ENCODE measurements around the gene PSD2. TPM values are rescaled to one million over a fixed set of nuclear protein-coding genes. Genes with fewer than 3 reads are reported as not detected.

Gene PSD2
- total RNA-seq, 2 experiments from 2014 or later, result 0.08 TPM; not detected in 1

GRCh38 chr5:139844472-139845145 lies 49.0 kb downstream of the PSD2 start:
- Histone ChIP-seq H3K36me3 (ENCODE audit: insufficient read depth, low read length) (no peaks in the 10 kb centered on the region), H3K27ac (ENCODE audit: low read depth in 1 of 2, low read length in 2 of 2) (no peak overlapping the region), H3K4me3 (ENCODE audit: low read length) (no peak overlapping the region), H3K27me3 (ENCODE audit: control insufficient read depth in 1 of 2, insufficient read depth in 2 of 2, low read length in 2 of 2) (peaks cover 12 to 21% of the 10 kb centered on the region in 2 experiments), H3K9me3 (ENCODE audit: control insufficient read depth in 1 of 2, insufficient read depth in 1 of 2, low read length in 2 of 2) (no peaks in the 10 kb centered on the region), H3K4me1 (ENCODE audit: insufficient read depth, low read length) (peaks cover 15% of the 10 kb centered on the region)
- Mint-ChIP-seq H3K4me3 (peak overlapping the region; percentile 74), H3K36me3 (ENCODE audit: low read depth) (no peaks in the 10 kb centered on the region), H3K27me3 (peaks cover 38% of the 10 kb centered on the region), H3K4me1 (ENCODE audit: low read depth) (peaks cover 17% of the 10 kb centered on the region), H3K9me3 (no peaks in the 10 kb centered on the region), H3K27ac (no peak overlapping the region)
- intact Hi-C loops (cut with DNase I, micrococcal nuclease), result loop anchor here (1.0 to 10.0 kb wide), 5 partner anchors 57 to 550 kb away; partner anchors contain the start of genes CYSTM1 (in 1 of the 2) and MATR3 (in 1 of the 2)
- DNase-seq (peak; percentile 45 to 81 (median 66)), ATAC-seq (ENCODE audit: poor library complexity) (no peak)
- ChIA-PET POLR2A (no interaction called here), CTCF (interaction anchor here (0.8 to 4.0 kb wide), 2 partner anchors 57 to 125 kb away, joined by 3 to 16 read pairs; no protein-coding TSS in a partner anchor)
- peak; percentile 70 for TF ChIP-seq CTCF (IDR thresholded peaks at IDR 0.05)

GRCh38 chr5:139845846-139846681 lies 50.5 kb downstream of the PSD2 start:
- H3K4me3 Mint-ChIP-seq, result peak overlapping the region; percentile 43
- H3K9me3 ChIP-seq (ENCODE audit: control insufficient read depth in 1 of 2, insufficient read depth in 1 of 2, low read length in 2 of 2), result no peaks in the 10 kb centered on the region
- peaks cover 23% of the 10 kb centered on the region for H3K4me1 Mint-ChIP-seq (ENCODE audit: low read depth)
- no peak overlapping the region for H3K27ac ChIP-seq (ENCODE audit: low read depth in 1 of 2, low read length in 2 of 2)
- no peaks in the 10 kb centered on the region for H3K9me3 Mint-ChIP-seq
- H3K4me1 ChIP-seq (ENCODE audit: insufficient read depth, low read length), result peaks cover 15% of the 10 kb centered on the region
- no peaks in the 10 kb centered on the region for H3K36me3 Mint-ChIP-seq (ENCODE audit: low read depth)
- H3K27me3 ChIP-seq (ENCODE audit: control insufficient read depth in 1 of 2, insufficient read depth in 2 of 2, low read length in 2 of 2), result peaks cover 12 to 21% of the 10 kb centered on the region in 2 experiments
- intact Hi-C loops (cut with DNase I, micrococcal nuclease), result loop anchor here (5.0 to 10.0 kb wide), 4 partner anchors 211 to 551 kb away; partner anchors contain the start of genes CYSTM1 (in 1 of the 2) and MATR3 (in 1 of the 2)
- ChIA-PET POLR2A (no interaction called here), CTCF (interaction anchor here (4.0 kb wide), 1 partner anchor 58 kb away, joined by 16 read pairs; no protein-coding TSS in a partner anchor)
- ATAC-seq (ENCODE audit: poor library complexity) (no peak), DNase-seq (no peak)
- H3K27ac Mint-ChIP-seq, result no peak overlapping the region
- H3K4me3 ChIP-seq (ENCODE audit: low read length), result no peak overlapping the region
- no peaks in the 10 kb centered on the region for H3K36me3 ChIP-seq (ENCODE audit: insufficient read depth, low read length)
- H3K27me3 Mint-ChIP-seq, result peaks cover 38% of the 10 kb centered on the region
- TF ChIP-seq CTCF (IDR thresholded peaks at IDR 0.05), result no peak

GRCh38 chr5:139847091-139847490 lies 51.5 kb downstream of the PSD2 start:
- DNase-seq (peak in 1 of 14 experiments; percentile 14), ATAC-seq (ENCODE audit: poor library complexity) (no peak)
- H3K4me1 ChIP-seq (ENCODE audit: insufficient read depth, low read length), result peaks cover 15% of the 10 kb centered on the region
- intact Hi-C loops (cut with DNase I, micrococcal nuclease), result loop anchor here (5.0 to 10.0 kb wide), 4 partner anchors 212 to 552 kb away; partner anchors contain the start of genes CYSTM1 (in 1 of the 2) and MATR3 (in 1 of the 2)
- ChIA-PET POLR2A (interaction anchor here (1.2 kb wide), 1 partner anchor 101 kb away, joined by 3 read pairs; no protein-coding TSS in a partner anchor), CTCF (interaction anchor here (1.2 to 1.3 kb wide), 2 partner anchors 60 to 82 kb away, joined by 3 to 5 read pairs; no protein-coding TSS in a partner anchor)
- peak overlapping the region; percentile 1 for H3K4me3 ChIP-seq (ENCODE audit: low read length)
- H3K27ac ChIP-seq (ENCODE audit: low read depth in 1 of 2, low read length in 2 of 2), result no peak overlapping the region
- H3K36me3 ChIP-seq (ENCODE audit: insufficient read depth, low read length), result no peaks in the 10 kb centered on the region
- no peaks in the 10 kb centered on the region for H3K9me3 ChIP-seq (ENCODE audit: control insufficient read depth in 1 of 2, insufficient read depth in 1 of 2, low read length in 2 of 2)
- H3K4me1 Mint-ChIP-seq (ENCODE audit: low read depth), result peaks cover 23% of the 10 kb centered on the region
- H3K27ac Mint-ChIP-seq, result no peak overlapping the region
- H3K27me3 ChIP-seq (ENCODE audit: control insufficient read depth in 1 of 2, insufficient read depth in 2 of 2, low read length in 2 of 2), result peaks cover 12 to 21% of the 10 kb centered on the region in 2 experiments
- peaks cover 30% of the 10 kb centered on the region for H3K27me3 Mint-ChIP-seq
- H3K4me3 Mint-ChIP-seq, result peak overlapping the region; percentile 68
- H3K9me3 Mint-ChIP-seq, result no peaks in the 10 kb centered on the region
- no peaks in the 10 kb centered on the region for H3K36me3 Mint-ChIP-seq (ENCODE audit: low read depth)
- TF ChIP-seq CTCF (IDR thresholded peaks at IDR 0.05), result no peak
